HEK293 (cell line): ENCODE results near the gene CNKSR3.

Source experiments
- FEZF1 ChIP-seq: fragments of 450-650 bp; formaldehyde crosslinking; IDR thresholded peaks from 2 replicates; pipeline ENCODE4 v1.5.1; 2016; ENCODE audit warnings: missing biosample characterization, missing genetic modification characterization
- KLF10 ChIP-seq: fragments of 450-650 bp; IDR thresholded peaks from 2 replicates; pipeline ENCODE4 v1.5.1; 2018; ENCODE audit warnings: missing biosample characterization, mild to moderate bottlenecking, missing genetic modification characterization
- OSR2 ChIP-seq: fragments of 450-650 bp; formaldehyde crosslinking; IDR thresholded peaks from 2 replicates; pipeline ENCODE4 v1.5.1; 2016; ENCODE audit warnings: missing biosample characterization, missing genetic modification characterization
- REPIN1 ChIP-seq: fragments of 450-650 bp; formaldehyde crosslinking; IDR thresholded peaks from 2 replicates; pipeline ENCODE4 v1.5.1; 2017; ENCODE audit warnings: missing biosample characterization, missing genetic modification characterization, low read depth
- SETDB1 ChIP-seq: IDR thresholded peaks from one replicate; pipeline ENCODE4 v1.6.1; 2017; ENCODE audit warnings: mild to moderate bottlenecking, low read length, moderate library complexity, mixed read lengths; ENCODE audit not compliant: insufficient read length
- ZNF10 ChIP-seq: fragments of 450-650 bp; formaldehyde crosslinking; IDR thresholded peaks from 2 replicates; pipeline ENCODE4 v1.5.1; 2017; ENCODE audit warnings: missing biosample characterization, missing genetic modification characterization
- ZNF184 ChIP-seq: fragments of 450-650 bp; IDR thresholded peaks from 2 replicates; pipeline ENCODE4 v1.5.1; 2018; ENCODE audit warnings: missing biosample characterization, mild to moderate bottlenecking, missing genetic modification characterization
- ZNF23 ChIP-seq: fragments of 450-650 bp; formaldehyde crosslinking; IDR thresholded peaks from 2 replicates; pipeline ENCODE4 v1.5.1; 2016; ENCODE audit warnings: missing biosample characterization, missing genetic modification characterization, borderline replicate concordance
- ZNF366 ChIP-seq: fragments of 450-650 bp; formaldehyde crosslinking; conservative IDR thresholded peaks from 2 replicates; pipeline ENCODE4 v1.5.1; 2016; ENCODE audit warnings: missing biosample characterization, missing genetic modification characterization
- ZNF394 ChIP-seq: fragments of 450-650 bp; formaldehyde crosslinking; IDR thresholded peaks from 2 replicates; pipeline ENCODE4 v1.5.1; 2016; ENCODE audit warnings: missing biosample characterization, missing genetic modification characterization, mild to moderate bottlenecking, moderate library complexity, borderline replicate concordance
- ZNF501 ChIP-seq: fragments of 450-650 bp; formaldehyde crosslinking; IDR thresholded peaks from 2 replicates; pipeline ENCODE4 v1.5.1; 2016; ENCODE audit warnings: missing biosample characterization, missing genetic modification characterization
- ZNF600 ChIP-seq: fragments of 450-650 bp; formaldehyde crosslinking; IDR thresholded peaks from 2 replicates; pipeline ENCODE4 v1.5.1; 2016; ENCODE audit warnings: missing biosample characterization, missing genetic modification characterization
- ZNF843 ChIP-seq: fragments of 450-650 bp; formaldehyde crosslinking; IDR thresholded peaks from 2 replicates; pipeline ENCODE4 v1.5.1; 2016; ENCODE audit warnings: missing biosample characterization, missing genetic modification characterization
- TF ChIP-seq, protein P1 (sequence below): fragments of 450-650 bp; formaldehyde crosslinking; IDR thresholded peaks from 2 replicates; pipeline ENCODE4 v1.5.0; 2017; ENCODE audit warnings: missing biosample characterization, missing genetic modification characterization, borderline replicate concordance
- TF ChIP-seq, protein P2 (sequence below): fragments of 450-650 bp; formaldehyde crosslinking; conservative IDR thresholded peaks from 2 replicates; pipeline ENCODE4 v1.5.1; 2016; ENCODE audit warnings: low read depth, missing biosample characterization, missing genetic modification characterization
- TF ChIP-seq, protein P3 (sequence below): fragments of 450-650 bp; formaldehyde crosslinking; IDR thresholded peaks from 2 replicates; pipeline ENCODE4 v1.5.1; 2016; ENCODE audit warnings: missing biosample characterization, missing genetic modification characterization
- TF ChIP-seq, protein P4 (sequence below): fragments of 450-650 bp; formaldehyde crosslinking; IDR thresholded peaks from 2 replicates; pipeline ENCODE4 v1.5.1; 2017; ENCODE audit warnings: missing biosample characterization, missing genetic modification characterization
- TF ChIP-seq, protein P5 (sequence below): fragments of 450-650 bp; formaldehyde crosslinking; IDR thresholded peaks from 2 replicates; pipeline ENCODE4 v1.5.1; 2016; ENCODE audit warnings: missing biosample characterization, missing genetic modification characterization
- TF ChIP-seq, protein P6 (sequence below): fragments of 450-650 bp; formaldehyde crosslinking; IDR thresholded peaks from 2 replicates; pipeline ENCODE4 v1.5.1; 2017; ENCODE audit warnings: missing biosample characterization, missing genetic modification characterization
- TF ChIP-seq, protein P7 (sequence below): fragments of 450-650 bp; formaldehyde crosslinking; IDR thresholded peaks from 2 replicates; pipeline ENCODE4 v1.5.1; 2016; ENCODE audit warnings: missing biosample characterization, missing genetic modification characterization

The CNKSR3 gene

DNA sequence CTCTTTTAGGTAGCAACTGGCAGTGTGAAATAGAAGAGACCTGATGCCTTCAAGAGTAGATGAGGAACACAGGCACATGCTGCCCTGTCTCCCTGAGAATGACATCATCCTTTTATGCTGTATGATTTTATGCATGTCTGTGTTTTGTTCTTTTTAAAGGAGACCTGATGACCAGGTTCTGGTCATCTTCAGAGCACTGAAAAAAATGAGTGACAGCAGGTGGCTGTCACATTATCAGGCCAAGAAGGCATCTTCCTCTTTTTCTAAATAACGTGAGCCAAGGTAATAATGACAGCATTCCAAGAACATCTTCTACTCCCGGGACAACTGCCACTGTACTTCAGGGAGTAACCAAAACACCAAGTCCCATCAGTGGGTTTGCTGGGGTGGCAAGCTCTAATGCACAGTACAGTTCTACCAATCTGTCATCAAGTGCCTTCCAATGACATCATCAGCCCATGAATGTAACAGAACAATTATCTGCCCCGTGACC, 28.9 kb downstream of the CNKSR3 start (continued):
- TF ChIP-seq REPIN1 (tag by site-specific recombination) (no peak), ZNF23 (tag by site-specific recombination) (no peak), ZNF501 (tag by site-specific recombination) (no peak), ZNF394 (peak; percentile 35; the same call in 1 of the 2 replicates), OSR2 (tag by site-specific recombination) (peak; percentile 82), FEZF1 (tag by site-specific recombination) (0 out of 2 replicates have a peak, but pooled peaks have one; percentile 15), KLF10 (tag by site-specific recombination) (no peak), ZNF600 (0 out of 2 replicates have a peak, but pooled peaks have one; percentile 61), ZNF843 (peak; percentile 17; the same call in 1 of the 2 replicates), ZNF184 (tag by site-specific recombination) (no peak), ZNF366 (tag by site-specific recombination) (peak; percentile 79), ZNF10 (tag by site-specific recombination) (no peak), SETDB1 (no peak)
- TF ChIP-seq, protein P1, sequence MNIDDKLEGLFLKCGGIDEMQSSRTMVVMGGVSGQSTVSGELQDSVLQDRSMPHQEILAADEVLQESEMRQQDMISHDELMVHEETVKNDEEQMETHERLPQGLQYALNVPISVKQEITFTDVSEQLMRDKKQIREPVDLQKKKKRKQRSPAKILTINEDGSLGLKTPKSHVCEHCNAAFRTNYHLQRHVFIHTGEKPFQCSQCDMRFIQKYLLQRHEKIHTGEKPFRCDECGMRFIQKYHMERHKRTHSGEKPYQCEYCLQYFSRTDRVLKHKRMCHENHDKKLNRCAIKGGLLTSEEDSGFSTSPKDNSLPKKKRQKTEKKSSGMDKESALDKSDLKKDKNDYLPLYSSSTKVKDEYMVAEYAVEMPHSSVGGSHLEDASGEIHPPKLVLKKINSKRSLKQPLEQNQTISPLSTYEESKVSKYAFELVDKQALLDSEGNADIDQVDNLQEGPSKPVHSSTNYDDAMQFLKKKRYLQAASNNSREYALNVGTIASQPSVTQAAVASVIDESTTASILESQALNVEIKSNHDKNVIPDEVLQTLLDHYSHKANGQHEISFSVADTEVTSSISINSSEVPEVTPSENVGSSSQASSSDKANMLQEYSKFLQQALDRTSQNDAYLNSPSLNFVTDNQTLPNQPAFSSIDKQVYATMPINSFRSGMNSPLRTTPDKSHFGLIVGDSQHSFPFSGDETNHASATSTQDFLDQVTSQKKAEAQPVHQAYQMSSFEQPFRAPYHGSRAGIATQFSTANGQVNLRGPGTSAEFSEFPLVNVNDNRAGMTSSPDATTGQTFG (tag by site-specific recombination), result no peak
- TF ChIP-seq, protein P2, sequence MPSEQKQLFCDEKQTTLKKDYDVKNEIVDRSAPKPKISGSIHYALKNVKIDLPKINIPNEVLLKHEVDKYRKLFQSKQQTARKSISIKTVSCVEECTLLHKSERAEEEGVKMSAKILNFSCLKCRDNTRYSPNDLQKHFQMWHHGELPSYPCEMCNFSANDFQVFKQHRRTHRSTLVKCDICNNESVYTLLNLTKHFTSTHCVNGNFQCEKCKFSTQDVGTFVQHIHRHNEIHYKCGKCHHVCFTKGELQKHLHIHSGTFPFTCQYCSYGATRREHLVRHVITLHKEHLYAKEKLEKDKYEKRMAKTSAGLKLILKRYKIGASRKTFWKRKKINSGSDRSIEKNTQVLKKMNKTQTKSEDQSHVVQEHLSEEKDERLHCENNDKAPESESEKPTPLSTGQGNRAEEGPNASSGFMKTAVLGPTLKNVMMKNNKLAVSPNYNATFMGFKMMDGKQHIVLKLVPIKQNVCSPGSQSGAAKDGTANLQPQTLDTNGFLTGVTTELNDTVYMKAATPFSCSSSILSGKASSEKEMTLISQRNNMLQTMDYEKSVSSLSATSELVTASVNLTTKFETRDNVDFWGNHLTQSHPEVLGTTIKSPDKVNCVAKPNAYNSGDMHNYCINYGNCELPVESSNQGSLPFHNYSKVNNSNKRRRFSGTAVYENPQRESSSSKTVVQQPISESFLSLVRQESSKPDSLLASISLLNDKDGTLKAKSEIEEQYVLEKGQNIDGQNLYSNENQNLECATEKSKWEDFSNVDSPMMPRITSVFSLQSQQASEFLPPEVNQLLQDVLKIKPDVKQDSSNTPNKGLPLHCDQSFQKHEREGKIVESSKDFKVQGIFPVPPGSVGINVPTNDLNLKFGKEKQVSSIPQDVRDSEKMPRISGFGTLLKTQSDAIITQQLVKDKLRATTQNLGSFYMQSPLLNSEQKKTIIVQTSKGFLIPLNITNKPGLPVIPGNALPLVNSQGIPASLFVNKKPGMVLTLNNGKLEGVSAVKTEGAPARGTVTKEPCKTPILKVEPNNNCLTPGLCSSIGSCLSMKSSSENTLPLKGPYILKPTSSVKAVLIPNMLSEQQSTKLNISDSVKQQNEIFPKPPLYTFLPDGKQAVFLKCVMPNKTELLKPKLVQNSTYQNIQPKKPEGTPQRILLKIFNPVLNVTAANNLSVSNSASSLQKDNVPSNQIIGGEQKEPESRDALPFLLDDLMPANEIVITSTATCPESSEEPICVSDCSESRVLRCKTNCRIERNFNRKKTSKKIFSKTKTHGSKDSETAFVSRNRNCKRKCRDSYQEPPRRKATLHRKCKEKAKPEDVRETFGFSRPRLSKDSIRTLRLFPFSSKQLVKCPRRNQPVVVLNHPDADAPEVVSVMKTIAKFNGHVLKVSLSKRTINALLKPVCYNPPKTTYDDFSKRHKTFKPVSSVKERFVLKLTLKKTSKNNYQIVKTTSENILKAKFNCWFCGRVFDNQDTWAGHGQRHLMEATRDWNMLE (tag by site-specific recombination), result 0 out of 2 replicates have a peak, but pooled peaks have one; percentile 40
- TF ChIP-seq, protein P3, sequence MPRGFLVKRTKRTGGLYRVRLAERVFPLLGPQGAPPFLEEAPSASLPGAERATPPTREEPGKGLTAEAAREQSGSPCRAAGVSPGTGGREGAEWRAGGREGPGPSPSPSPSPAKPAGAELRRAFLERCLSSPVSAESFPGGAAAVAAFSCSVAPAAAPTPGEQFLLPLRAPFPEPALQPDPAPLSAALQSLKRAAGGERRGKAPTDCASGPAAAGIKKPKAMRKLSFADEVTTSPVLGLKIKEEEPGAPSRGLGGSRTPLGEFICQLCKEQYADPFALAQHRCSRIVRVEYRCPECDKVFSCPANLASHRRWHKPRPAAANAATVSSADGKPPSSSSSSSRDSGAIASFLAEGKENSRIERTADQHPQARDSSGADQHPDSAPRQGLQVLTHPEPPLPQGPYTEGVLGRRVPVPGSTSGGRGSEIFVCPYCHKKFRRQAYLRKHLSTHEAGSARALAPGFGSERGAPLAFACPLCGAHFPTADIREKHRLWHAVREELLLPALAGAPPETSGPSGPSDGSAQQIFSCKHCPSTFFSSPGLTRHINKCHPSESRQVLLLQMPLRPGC, result 0 out of 2 replicates have a peak, but pooled peaks have one; percentile 19
- TF ChIP-seq, protein P4, sequence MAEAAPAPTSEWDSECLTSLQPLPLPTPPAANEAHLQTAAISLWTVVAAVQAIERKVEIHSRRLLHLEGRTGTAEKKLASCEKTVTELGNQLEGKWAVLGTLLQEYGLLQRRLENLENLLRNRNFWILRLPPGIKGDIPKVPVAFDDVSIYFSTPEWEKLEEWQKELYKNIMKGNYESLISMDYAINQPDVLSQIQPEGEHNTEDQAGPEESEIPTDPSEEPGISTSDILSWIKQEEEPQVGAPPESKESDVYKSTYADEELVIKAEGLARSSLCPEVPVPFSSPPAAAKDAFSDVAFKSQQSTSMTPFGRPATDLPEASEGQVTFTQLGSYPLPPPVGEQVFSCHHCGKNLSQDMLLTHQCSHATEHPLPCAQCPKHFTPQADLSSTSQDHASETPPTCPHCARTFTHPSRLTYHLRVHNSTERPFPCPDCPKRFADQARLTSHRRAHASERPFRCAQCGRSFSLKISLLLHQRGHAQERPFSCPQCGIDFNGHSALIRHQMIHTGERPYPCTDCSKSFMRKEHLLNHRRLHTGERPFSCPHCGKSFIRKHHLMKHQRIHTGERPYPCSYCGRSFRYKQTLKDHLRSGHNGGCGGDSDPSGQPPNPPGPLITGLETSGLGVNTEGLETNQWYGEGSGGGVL (tag by site-specific recombination), result peak; percentile 44; the same call in 1 of the 2 replicates
- TF ChIP-seq, protein P5, sequence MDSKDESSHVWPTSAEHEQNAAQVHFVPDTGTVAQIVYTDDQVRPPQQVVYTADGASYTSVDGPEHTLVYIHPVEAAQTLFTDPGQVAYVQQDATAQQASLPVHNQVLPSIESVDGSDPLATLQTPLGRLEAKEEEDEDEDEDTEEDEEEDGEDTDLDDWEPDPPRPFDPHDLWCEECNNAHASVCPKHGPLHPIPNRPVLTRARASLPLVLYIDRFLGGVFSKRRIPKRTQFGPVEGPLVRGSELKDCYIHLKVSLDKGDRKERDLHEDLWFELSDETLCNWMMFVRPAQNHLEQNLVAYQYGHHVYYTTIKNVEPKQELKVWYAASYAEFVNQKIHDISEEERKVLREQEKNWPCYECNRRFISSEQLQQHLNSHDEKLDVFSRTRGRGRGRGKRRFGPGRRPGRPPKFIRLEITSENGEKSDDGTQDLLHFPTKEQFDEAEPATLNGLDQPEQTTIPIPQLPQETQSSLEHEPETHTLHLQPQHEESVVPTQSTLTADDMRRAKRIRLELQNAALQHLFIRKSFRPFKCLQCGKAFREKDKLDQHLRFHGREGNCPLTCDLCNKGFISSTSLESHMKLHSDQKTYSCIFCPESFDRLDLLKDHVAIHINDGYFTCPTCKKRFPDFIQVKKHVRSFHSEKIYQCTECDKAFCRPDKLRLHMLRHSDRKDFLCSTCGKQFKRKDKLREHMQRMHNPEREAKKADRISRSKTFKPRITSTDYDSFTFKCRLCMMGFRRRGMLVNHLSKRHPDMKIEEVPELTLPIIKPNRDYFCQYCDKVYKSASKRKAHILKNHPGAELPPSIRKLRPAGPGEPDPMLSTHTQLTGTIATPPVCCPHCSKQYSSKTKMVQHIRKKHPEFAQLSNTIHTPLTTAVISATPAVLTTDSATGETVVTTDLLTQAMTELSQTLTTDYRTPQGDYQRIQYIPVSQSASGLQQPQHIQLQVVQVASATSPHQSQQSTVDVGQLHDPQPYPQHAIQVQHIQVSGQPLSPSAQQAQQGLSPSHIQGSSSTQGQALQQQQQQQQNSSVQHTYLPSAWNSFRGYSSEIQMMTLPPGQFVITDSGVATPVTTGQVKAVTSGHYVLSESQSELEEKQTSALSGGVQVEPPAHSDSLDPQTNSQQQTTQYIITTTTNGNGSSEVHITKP (tag by site-specific recombination), result peak; percentile 81
- TF ChIP-seq, protein P6, sequence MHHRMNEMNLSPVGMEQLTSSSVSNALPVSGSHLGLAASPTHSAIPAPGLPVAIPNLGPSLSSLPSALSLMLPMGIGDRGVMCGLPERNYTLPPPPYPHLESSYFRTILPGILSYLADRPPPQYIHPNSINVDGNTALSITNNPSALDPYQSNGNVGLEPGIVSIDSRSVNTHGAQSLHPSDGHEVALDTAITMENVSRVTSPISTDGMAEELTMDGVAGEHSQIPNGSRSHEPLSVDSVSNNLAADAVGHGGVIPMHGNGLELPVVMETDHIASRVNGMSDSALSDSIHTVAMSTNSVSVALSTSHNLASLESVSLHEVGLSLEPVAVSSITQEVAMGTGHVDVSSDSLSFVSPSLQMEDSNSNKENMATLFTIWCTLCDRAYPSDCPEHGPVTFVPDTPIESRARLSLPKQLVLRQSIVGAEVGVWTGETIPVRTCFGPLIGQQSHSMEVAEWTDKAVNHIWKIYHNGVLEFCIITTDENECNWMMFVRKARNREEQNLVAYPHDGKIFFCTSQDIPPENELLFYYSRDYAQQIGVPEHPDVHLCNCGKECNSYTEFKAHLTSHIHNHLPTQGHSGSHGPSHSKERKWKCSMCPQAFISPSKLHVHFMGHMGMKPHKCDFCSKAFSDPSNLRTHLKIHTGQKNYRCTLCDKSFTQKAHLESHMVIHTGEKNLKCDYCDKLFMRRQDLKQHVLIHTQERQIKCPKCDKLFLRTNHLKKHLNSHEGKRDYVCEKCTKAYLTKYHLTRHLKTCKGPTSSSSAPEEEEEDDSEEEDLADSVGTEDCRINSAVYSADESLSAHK (tag by site-specific recombination), result no peak
- TF ChIP-seq, protein P7, sequence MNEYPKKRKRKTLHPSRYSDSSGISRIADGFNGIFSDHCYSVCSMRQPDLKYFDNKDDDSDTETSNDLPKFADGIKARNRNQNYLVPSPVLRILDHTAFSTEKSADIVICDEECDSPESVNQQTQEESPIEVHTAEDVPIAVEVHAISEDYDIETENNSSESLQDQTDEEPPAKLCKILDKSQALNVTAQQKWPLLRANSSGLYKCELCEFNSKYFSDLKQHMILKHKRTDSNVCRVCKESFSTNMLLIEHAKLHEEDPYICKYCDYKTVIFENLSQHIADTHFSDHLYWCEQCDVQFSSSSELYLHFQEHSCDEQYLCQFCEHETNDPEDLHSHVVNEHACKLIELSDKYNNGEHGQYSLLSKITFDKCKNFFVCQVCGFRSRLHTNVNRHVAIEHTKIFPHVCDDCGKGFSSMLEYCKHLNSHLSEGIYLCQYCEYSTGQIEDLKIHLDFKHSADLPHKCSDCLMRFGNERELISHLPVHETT (tag by site-specific recombination), result no peak
